H7 (cell line): ENCODE measurements around the gene ICAM2. TPM values are rescaled to one million over a fixed set of nuclear protein-coding genes. Genes with fewer than 3 reads are reported as not detected.
"Not testable (repeated sequence)": the region's sequence is repeated elsewhere in the genome, so short reads cannot be mapped to it uniquely, and the experiment has no call there.

Experiments
- DNase-seq: peaks from one replicate; pipeline ENCODE4 v3.0.0; 2012
- H3K27me3 ChIP-seq: 2 replicates; pipeline ENCODE4 v1.6.0; 2011; ENCODE audit warnings: mild to moderate bottlenecking, low read length; ENCODE audit not compliant: control insufficient read depth, insufficient read depth
- H3K36me3 ChIP-seq: replicated peaks from 2 replicates; pipeline ENCODE4 v1.5.1; 2011; ENCODE audit warnings: low read length; ENCODE audit not compliant: control insufficient read depth, insufficient read depth
- H3K4me3 ChIP-seq: 2 replicates; pipeline ENCODE4 v1.5.1; 2011; ENCODE audit warnings: low read depth, mild to moderate bottlenecking, control low read depth, low read length, moderate library complexity; ENCODE audit not compliant: insufficient read depth
- total RNA-seq: library from RNA; depleted of rRNA; stranded (reverse); fragments of >200 nt; shearing (Covaris generic); gene quantifications from 2 replicates; pipeline ENCODE4 v1.2.3, GENCODE V29; 2014

The ICAM2 gene
- total RNA-seq, 1 experiment from 2014 or later: 0.59 TPM

DNA sequence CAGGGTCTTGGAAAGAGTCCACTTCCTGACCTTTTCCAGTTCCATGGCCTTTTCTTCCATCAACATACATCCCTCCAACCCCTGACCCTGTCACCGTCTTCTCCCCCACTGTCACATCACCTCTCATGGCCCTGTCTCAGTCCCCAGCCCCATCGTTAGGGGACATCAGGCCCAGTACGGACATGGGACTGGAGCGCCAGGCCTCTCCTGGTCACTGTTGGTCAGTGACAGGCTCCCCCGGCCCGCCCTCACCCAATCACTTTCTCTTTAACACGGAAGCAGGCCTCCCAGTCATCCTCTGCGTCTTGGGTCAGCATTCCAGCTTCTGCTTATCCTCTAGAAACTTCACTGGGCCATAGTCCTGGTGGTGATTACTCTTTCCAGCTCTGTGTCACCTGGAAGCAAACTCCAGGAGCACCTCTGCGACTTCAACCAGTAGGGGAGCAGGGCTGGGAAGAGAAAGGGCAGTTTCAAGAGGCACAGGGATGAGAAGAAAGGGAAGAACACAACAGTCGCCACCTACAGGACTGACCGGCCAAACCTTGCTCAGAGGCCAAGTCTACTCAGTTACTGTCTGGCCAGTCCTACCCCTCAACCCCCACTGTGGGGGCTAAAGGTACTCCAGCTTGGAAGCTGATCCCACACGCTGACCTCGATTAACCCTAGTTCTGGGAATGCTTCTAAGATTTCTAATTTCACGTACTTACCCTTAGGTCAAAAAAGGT is 15.9 kb upstream of the ICAM2 start:
- H3K4me3 ChIP-seq: no peak overlapping the region
- no peaks in the 10 kb centered on the region for H3K36me3 ChIP-seq
- peak; percentile 85 for DNase-seq
- H3K27me3 ChIP-seq: no peaks in the 10 kb centered on the region

DNA sequence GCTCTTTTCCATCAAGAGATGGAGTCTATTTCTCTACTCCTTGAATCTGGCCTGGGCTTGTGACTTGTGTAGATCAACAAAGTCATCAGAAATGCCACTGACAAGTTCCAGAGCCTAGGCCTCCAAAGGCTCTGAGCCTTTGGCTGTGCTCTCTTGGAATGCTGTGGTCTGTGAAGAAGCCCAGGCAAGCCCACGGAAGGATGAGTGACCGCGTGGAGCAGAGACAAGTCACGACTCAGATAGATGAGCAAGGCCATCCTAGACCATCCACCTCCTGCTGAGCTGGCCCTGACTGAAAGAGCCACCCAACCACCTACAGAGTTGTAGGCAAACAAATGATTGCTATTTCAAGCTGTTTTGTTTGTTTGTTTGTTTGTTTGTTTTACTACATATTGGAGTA is 11.6 kb upstream of the ICAM2 start:
- peak; percentile 5 for DNase-seq
- Histone ChIP-seq H3K36me3 (no peaks in the 10 kb centered on the region), H3K4me3 (no peak overlapping the region), H3K27me3 (no peaks in the 10 kb centered on the region)

DNA sequence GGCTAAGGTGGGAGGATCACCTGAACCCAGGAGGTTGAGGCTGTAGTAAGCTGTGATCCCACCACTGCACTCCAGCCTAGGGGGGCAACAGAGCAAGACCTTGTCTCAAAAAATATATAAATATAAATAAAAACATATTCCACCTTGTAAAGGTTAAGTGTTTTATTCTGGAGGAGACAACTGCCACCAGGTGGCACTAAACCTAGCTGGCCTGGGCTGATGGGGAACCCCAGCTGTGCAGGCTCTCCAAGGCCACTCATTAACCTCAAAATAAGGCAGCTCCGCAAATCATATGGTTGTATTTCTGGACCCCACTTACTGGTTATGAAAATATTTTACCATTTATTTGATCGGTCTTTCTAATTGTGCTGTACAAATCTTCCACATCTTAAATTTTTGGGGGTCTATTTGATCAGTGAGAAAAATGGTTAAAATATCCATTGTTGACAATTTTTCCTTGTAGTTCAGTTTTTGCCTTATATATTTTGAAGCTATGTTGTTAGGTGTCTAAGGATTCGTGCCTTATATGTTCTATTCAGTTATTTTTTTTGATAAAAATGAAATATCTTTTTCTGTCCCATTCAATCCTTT is 8.5 kb upstream of the ICAM2 start:
- Histone ChIP-seq H3K27me3 (peaks cover 2% of the 10 kb centered on the region; the same call in 1 of the 2 replicates), H3K36me3 (no peaks in the 10 kb centered on the region), H3K4me3 (no peak overlapping the region)
- DNase-seq: peak; percentile 74

DNA sequence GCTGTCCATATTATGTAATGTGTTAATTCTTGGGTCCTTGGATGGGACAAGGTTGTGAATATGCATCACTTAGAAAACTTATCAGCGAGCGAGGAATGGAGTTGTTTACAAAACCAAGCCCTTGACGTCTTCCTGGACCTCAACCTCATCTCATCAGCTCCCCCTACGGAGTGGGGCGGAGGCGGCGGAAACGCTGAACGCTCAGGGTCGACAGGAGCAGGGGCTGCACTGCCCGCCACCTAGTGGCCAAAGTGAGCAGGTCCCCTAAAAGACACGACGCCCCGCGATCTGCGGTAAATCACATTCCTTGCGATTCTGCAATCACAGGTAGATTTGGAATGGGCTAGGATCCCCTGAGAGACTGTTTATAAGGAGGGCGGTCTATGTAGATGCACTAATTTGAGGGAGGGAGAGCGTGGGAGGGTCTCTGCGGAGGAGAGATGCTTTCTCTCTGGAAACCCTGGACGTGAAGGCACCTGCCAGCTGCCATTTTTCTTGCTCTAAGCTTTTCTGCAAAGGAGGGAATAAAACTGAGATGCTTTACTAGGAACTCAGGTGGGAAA is 5.4 kb upstream of the ICAM2 start:
- peaks cover 2% of the 10 kb centered on the region; the same call in 1 of the 2 replicates for H3K27me3 ChIP-seq
- H3K4me3 ChIP-seq: no peak overlapping the region
- no peaks in the 10 kb centered on the region for H3K36me3 ChIP-seq
- DNase-seq: peak; percentile 87

DNA sequence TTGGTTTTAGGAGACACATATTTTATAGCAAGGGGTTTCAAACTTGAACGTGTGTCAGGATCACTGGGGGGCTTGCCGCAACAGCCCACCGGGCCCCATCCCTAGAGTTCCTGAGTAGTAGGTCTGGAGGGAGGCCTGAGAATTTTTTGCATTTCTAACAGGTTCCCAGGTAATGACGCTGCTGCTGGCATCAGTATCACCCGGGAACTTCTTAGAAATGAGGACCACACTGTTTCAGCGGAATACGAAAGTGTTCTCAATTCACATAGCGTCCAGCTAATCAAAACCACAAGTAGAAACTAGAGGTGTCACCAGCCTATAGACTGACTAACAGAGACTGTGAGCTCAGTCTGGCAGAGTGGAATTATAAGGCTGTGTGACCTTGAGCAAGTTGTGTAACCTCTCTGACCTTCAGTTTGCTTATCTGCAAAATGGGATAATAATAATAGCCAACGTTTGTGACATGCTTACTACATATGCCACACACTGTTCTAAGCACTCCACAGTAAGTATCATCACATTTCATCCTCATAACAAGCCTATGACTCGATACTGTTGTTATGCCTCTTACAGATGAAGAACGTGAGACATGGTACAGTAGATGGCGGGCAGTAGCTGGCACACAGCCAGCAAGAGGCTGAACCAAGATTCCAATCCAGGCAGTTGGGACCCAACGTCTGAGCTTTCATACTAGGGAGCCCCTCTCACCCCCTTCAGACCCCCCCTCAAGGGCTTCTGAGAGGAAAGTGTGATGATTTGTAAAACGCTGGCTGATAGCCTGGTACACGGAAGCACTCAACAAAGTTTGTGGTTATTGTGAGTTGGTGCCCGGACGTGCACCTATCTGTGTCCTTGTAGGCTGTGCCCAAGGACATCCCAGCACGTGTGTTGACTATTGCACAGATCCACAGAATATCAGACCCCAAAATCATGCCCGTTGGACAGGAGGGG is 4.6 kb upstream of the ICAM2 start:
- peaks cover 6% of the 10 kb centered on the region for H3K27me3 ChIP-seq
- H3K4me3 ChIP-seq: no peak overlapping the region
- H3K36me3 ChIP-seq: no peaks in the 10 kb centered on the region
- DNase-seq: peak; percentile 5

DNA sequence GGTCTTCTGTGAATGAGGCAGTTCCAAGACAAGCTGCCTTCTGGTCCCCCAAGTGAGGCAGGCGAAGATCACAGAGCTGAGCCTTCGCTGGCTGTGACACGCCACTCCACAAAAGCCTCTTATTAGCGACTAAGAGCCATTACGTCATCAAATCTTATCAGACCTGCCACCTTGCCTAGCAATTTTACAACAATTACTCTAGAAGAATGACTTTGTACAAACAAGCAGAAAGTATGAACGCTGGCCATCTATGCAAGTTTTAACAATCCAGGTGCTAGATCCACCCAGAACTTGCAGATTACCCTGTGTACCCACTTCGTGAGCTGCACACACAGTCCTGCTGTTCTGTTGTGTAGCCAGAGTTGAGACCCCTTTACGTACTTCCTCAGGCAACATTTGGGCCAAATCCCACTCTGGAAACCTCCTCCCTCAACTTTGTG is 3.8 kb upstream of the ICAM2 start:
- Histone ChIP-seq H3K27me3 (peaks cover 7% of the 10 kb centered on the region), H3K4me3 (no peak overlapping the region), H3K36me3 (no peaks in the 10 kb centered on the region)
- DNase-seq: no peak

DNA sequence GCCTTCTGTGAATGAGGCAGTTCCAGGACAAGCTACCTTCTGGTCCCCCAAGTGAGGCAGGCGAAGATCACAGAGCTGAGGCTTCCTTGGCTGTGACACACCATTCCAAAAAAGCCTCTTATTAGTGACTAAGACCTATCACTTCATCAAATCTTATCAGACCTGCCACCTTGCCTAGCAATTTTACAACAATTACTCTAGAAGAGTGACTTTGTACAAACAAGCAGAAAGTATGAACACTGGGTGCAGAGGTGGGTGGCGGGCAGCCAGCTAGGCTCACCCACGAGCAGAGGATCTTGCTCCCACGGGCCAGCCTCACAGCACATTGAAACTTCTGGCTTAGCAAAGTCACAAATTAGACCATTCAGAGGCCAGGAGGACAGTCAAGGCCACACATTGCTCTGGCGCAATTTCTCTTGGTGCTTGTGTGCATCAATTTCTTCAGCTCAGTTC is 2.2 kb upstream of the ICAM2 start:
- Histone ChIP-seq H3K4me3 (no peak overlapping the region), H3K27me3 (peaks cover 7% of the 10 kb centered on the region)
- DNase-seq: no peak

DNA sequence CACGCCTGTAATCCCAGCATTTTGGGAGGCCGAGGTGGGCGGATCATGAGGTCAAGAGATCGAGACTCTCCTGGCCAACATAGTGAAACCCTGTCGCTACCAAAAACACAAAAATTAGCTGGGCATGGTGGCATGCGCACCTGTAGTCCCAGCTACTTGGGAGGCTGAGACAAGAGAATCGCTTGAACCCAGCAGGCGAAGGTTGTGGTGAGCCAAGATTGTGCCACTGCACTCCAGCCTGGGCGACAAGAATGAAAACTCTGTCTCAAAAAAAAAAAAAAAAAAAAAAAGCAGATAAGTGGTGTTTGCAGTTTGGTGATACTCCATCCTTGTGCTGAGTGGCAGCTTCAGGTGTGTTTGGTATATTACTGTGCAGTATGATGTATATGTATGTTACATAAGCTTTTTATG is 877 bp downstream of the ICAM2 start:
- not testable (repeated sequence) for H3K4me3 ChIP-seq, H3K27me3 ChIP-seq, DNase-seq, H3K36me3 ChIP-seq

More for the DNA sequence above, 2.2 kb upstream of the ICAM2 start:
- H3K36me3 ChIP-seq: no peaks in the 10 kb centered on the region

DNA sequence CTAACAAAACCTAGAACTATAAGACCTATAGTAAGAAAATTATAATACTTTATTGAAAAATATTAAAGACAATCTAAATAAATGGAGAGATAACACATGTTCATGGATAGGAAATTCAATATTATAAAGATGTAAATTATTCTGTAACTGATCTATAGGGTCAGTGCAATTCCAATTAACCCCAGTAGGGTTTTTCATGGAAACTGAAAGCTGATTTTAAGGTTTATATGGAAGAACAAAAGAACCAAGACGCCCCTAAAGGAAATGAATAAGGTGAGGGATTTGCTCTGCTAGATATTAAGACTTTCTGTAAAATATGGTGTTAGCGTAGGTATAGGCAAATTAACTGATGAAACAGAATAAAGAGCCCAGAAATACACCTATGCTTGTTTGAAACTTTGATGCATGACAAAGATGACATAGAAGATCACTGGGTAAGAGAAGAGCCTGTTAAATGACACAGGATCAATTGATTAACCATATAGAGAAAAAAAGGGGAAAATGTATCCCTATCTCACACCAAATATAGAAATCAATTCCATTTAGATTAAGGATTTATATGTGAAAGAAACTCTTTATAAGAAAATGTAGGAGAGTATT is 3.0 kb downstream of the ICAM2 start:
- Histone ChIP-seq H3K36me3 (no peaks in the 10 kb centered on the region), H3K4me3 (no peak overlapping the region), H3K27me3 (peaks cover 5% of the 10 kb centered on the region)
- DNase-seq: no peak

DNA sequence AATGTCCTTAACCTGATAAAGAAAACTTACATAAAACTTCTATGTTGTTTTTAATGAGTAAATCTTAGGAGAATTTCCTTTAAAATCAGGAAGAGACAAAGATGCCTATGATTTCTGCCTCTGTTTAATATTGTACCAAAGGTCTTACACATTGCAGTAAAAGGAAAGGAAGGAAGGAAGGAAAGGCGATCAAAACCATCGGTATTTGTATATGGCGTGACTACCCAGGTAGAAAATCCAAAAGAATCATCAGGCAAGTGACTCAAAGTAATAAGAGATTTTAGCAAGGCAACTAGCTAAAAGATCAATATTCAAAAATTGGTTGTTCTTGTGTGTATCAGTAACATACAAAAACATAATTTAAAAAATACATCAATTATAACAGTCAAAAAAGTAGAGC is 3.5 kb downstream of the ICAM2 start:
- Histone ChIP-seq H3K36me3 (no peaks in the 10 kb centered on the region), H3K27me3 (peaks cover 5% of the 10 kb centered on the region), H3K4me3 (no peak overlapping the region)
- no peak for DNase-seq

DNA sequence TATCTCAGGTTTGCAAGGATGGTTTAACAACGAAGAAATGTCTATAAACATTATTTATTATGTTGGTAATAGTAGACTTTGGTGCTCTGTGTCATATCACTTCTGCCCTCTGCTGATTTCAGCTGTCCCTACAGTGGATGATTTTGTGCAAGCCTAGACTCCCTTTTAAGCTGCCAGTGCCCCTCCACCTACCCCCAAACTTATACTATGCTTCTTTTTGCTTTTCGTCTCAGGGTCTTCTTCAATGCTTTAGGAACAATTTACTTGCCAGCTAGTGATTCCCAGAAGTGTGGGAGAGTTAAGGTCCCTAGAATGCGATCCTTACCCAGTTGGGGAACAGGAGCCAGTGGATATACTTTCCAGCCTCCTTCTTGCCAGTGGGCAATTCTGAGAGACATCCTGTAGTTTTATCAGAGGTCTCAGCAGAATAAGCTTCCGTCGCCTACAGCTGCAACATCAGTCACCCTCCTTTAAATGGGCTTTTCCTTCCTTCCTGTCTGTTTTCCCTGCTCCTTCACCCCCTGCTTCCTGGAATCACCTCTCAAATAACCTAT is 4.1 kb downstream of the ICAM2 start:
- no peak for DNase-seq
- no peak overlapping the region for H3K4me3 ChIP-seq
- no peaks in the 10 kb centered on the region for H3K36me3 ChIP-seq
- peaks cover 5% of the 10 kb centered on the region for H3K27me3 ChIP-seq

DNA sequence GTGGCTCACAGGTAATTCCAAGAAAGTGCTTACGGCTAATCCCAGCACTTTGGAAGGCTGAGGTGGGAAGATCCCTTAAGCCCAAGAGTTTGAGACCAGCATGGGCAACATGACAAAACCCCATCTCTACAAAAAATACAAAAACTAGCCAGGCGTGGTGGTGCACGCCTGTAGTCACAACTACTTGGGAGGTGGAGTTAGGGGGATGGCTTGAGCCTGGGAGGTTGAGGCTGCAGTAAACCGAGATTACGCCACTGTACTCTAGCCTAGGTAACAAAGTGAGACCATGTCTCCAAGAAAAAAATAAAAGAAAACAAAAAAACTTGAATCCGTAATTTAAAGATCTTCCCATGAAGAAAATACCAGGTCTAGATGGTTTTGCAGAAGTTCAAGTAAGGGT is 5.0 kb downstream of the ICAM2 start:
- Histone ChIP-seq H3K27me3 (peaks cover 5% of the 10 kb centered on the region), H3K36me3 (no peaks in the 10 kb centered on the region), H3K4me3 (no peak overlapping the region)
- no peak for DNase-seq

DNA sequence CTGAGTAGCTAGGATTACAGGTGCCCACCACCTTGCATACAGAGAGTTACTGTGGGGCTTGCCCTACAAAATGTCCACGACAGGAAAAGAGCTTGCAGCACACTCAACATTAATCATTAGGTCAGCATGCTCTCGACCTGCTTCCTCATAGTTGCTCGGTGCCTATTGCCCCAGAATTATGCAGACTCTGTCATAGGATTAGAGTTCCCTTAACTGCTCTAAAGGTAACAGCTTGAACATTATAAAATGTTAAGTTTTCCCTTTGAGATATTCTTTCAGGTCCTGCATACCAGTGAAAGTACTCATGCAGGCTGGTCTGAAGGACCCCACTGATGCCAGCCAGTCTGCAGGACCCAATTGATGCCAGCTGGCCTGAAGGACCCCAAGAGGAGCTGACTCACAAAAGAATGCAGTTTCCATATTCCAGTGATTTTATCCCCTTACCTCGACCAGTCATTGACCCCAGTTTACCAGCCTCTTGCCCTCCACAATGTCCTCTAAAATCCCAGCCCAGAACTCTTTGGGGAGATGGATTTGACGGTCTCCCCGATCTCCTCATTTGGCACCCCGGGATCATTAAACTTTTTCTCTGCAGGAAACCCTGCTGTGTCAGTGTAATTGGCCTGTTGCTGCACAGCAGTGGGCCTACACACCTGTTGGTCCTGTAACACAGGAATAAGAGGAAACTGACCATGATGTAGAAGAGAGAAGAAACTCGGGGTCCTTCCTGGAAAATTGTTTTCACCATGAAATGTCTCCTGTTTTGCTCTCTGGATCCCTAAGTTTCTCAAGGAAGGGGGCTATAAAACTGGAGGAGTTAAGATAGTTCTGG is 10.6 kb downstream of the ICAM2 start:
- no peaks in the 10 kb centered on the region for H3K27me3 ChIP-seq
- H3K4me3 ChIP-seq: no peak overlapping the region
- DNase-seq: no peak
- no peaks in the 10 kb centered on the region for H3K36me3 ChIP-seq
